GM12892 (cell line): ENCODE results near the gene NRP1.
"Not testable (repeated sequence)": the region's sequence is repeated elsewhere in the genome, so short reads cannot be mapped to it uniquely, and the experiment has no call there.

Experiments
- POLR2A ChIP-seq: IDR thresholded peaks from 2 replicates; pipeline ENCODE4 v1.6.1; 2011; ENCODE audit warnings: low read depth, low read length, control low read depth
- POLR2AphosphoS5 ChIP-seq: IDR thresholded peaks from 2 replicates; pipeline ENCODE4 v1.6.1; 2011; ENCODE audit warnings: low read depth, low read length, control low read depth

GRCh38 chr10:33300544-33300943 is 33.9 kb downstream of the NRP1 start:
- TF ChIP-seq POLR2A, POLR2AphosphoS5: not testable (repeated sequence)
